Adrenal gland (tissue), 5 donors: ENCODE results near the gene PELI2.

ENCODE experiments used
- CTCF ChIP-seq, 6 experiments: fragments of 450-650 bp in 4 of 6; fragments of 200-600 bp in 2 of 6; sonication (generic) in 1 of 6; IDR thresholded peaks; 1 replicate in 5 of 6; 2 replicates in 1 of 6; pipeline versions ENCODE4 v1.5.1 to v1.8.0; 2016 to 2021; ENCODE audit warnings: antibody characterized with exemption in 6 of 6, mild to moderate bottlenecking in 2 of 6, moderate library complexity in 1 of 6
- POLR2A ChIP-seq, 2 donors: fragments of 450-650 bp; IDR thresholded peaks; one replicate each; pipeline ENCODE4 v1.6.1; 2017; ENCODE audit warnings: antibody characterized with exemption in 2 of 2, mild to moderate bottlenecking in 2 of 2, moderate library complexity in 1 of 2
- donor health status: DM: no; HTN: no; CAD: no.

- TF ChIP-seq CTCF (IDR thresholded peaks at IDR 0.05): no peak
- no peak for TF ChIP-seq POLR2A (IDR thresholded peaks at IDR 0.05)
These were observed 222.7 kb downstream of the PELI2 start for GRCh38 chr14:56340932-56341331.
